Suprapubic skin (tissue), 4 donors: Measurements from ENCODE around the gene ZNF785. TPM values are rescaled to one million over a fixed set of nuclear protein-coding genes. Genes with fewer than 3 reads are reported as not detected.

ENCODE experiments used
- DNase-seq, 2 donors: peaks; one replicate each; pipeline ENCODE4 v3.0.0-alpha.2; 2019; ENCODE audit warnings: low spot score in 2 of 2
- H3K27ac ChIP-seq: fragments of 200-600 bp; sonication (generic); one replicate; pipeline ENCODE4 v1.5.1; 2019
- H3K27me3 ChIP-seq: fragments of 200-600 bp; sonication (generic); one replicate; pipeline ENCODE4 v1.5.1; 2019
- H3K36me3 ChIP-seq: fragments of 200-600 bp; sonication (generic); one replicate; pipeline ENCODE4 v1.5.1; 2019
- H3K4me1 ChIP-seq: fragments of 200-600 bp; sonication (generic); one replicate; pipeline ENCODE4 v1.5.1; 2019
- H3K4me3 ChIP-seq: fragments of 200-600 bp; sonication (generic); one replicate; pipeline ENCODE4 v1.5.1; 2019; ENCODE audit warnings: mild to moderate bottlenecking
- H3K9me3 ChIP-seq: fragments of 200-600 bp; sonication (generic); one replicate; pipeline ENCODE4 v1.5.1; 2019
- CTCF ChIP-seq, 2 donors: fragments of 200-600 bp in 1 of 2; fragments of 450-650 bp in 1 of 2; sonication (generic) in 1 of 2; IDR thresholded peaks; one replicate each; pipeline ENCODE4 v1.5.1; 2016 to 2019; ENCODE audit warnings: antibody characterized with exemption in 2 of 2, mild to moderate bottlenecking in 1 of 2, moderate library complexity in 1 of 2
- EP300 ChIP-seq: sonication (generic); formaldehyde crosslinking; IDR thresholded peaks from one replicate; pipeline ENCODE4 v1.6.1; 2017; ENCODE audit warnings: antibody characterized with exemption
- POLR2A ChIP-seq, 2 donors: fragments of 450-650 bp; IDR thresholded peaks; one replicate each; pipeline ENCODE4 v1.6.1; 2017; ENCODE audit warnings: antibody characterized with exemption in 2 of 2, mild to moderate bottlenecking in 2 of 2, moderate library complexity in 2 of 2
- POLR2AphosphoS5 ChIP-seq, 3 donors: sonication (generic); formaldehyde crosslinking; IDR thresholded peaks; one replicate each; pipeline ENCODE4 v1.6.1; 2017; ENCODE audit warnings: antibody characterized with exemption in 3 of 3
- WGBS: methylation state at CpG from one replicate; pipeline ENCODE4 v1.1.5; 2018; 5-methylcytosine and 5-hydroxymethylcytosine counted together
- total RNA-seq, 4 donors: library from RNA; depleted of rRNA; stranded (reverse); fragments of >200 nt; gene quantifications; one replicate each; pipeline ENCODE4 v1.1.0, GENCODE V29; 2016

Gene ZNF785
- total RNA-seq, 4 donors from 2014 or later, result 9.8 to 24.5 (median 11.2) TPM

- Histone ChIP-seq H3K4me3 (no peak overlapping the region), H3K27me3 (no peaks in the 10 kb centered on the region), H3K9me3 (no peaks in the 10 kb centered on the region), H3K36me3 (peaks cover 44% of the 10 kb centered on the region), H3K27ac (no peak overlapping the region), H3K4me1 (peaks cover 30% of the 10 kb centered on the region)
- no peak for DNase-seq
- WGBS, result 99% methylated on average over 3 of the region's 3 CpGs
- TF ChIP-seq EP300 (no peak), POLR2AphosphoS5 (IDR thresholded peaks at IDR 0.05) (no peak), POLR2A (IDR thresholded peaks at IDR 0.05) (no peak), CTCF (IDR thresholded peaks at IDR 0.05) (no peak)
Observed at GRCh38 chr16:30606004-30606403, 20.5 kb upstream of the ZNF785 start.

GRCh38 chr16:30605158-30605557 lies 19.7 kb upstream of the ZNF785 start:
- no peak for DNase-seq
- Histone ChIP-seq H3K4me3 (no peak overlapping the region), H3K4me1 (peaks cover 24% of the 10 kb centered on the region), H3K27ac (no peak overlapping the region), H3K9me3 (no peaks in the 10 kb centered on the region), H3K27me3 (no peaks in the 10 kb centered on the region), H3K36me3 (peaks cover 44% of the 10 kb centered on the region)
- 88% methylated on average over 15 of the region's 15 CpGs for WGBS
- TF ChIP-seq EP300, result no peak
- no peak for TF ChIP-seq POLR2A (IDR thresholded peaks at IDR 0.05)
- TF ChIP-seq CTCF (IDR thresholded peaks at IDR 0.05), result no peak
- no peak for TF ChIP-seq POLR2AphosphoS5 (IDR thresholded peaks at IDR 0.05)

- no peak overlapping the region for H3K4me3 ChIP-seq
- H3K36me3 ChIP-seq, result peaks cover 44% of the 10 kb centered on the region
- H3K4me1 ChIP-seq, result peaks cover 21% of the 10 kb centered on the region
- WGBS, result 93% methylated on average over 38 of the region's 49 CpGs
- H3K27me3 ChIP-seq, result no peaks in the 10 kb centered on the region
- H3K27ac ChIP-seq, result no peak overlapping the region
- H3K9me3 ChIP-seq, result no peaks in the 10 kb centered on the region
- no peak for DNase-seq
- TF ChIP-seq POLR2AphosphoS5 (IDR thresholded peaks at IDR 0.05) (no peak), POLR2A (IDR thresholded peaks at IDR 0.05) (no peak), EP300 (no peak), CTCF (IDR thresholded peaks at IDR 0.05) (no peak)
Observed at GRCh38 chr16:30604316-30604947, 18.9 kb upstream of the ZNF785 start.

GRCh38 chr16:30603945-30604315 lies 18.4 kb upstream of the ZNF785 start:
- WGBS, result 85% methylated on average over 7 of the region's 7 CpGs
- Histone ChIP-seq H3K4me3 (no peak overlapping the region), H3K36me3 (peaks cover 44% of the 10 kb centered on the region), H3K9me3 (no peaks in the 10 kb centered on the region), H3K27ac (no peak overlapping the region), H3K4me1 (peaks cover 16% of the 10 kb centered on the region), H3K27me3 (no peaks in the 10 kb centered on the region)
- no peak for DNase-seq
- TF ChIP-seq POLR2A (IDR thresholded peaks at IDR 0.05), result no peak
- TF ChIP-seq EP300, result no peak
- no peak for TF ChIP-seq POLR2AphosphoS5 (IDR thresholded peaks at IDR 0.05)
- TF ChIP-seq CTCF (IDR thresholded peaks at IDR 0.05), result no peak

GRCh38 chr16:30602616-30603277 lies 17.2 kb upstream of the ZNF785 start:
- no peak overlapping the region for H3K27ac ChIP-seq
- no peak for DNase-seq
- H3K4me1 ChIP-seq, result peaks cover 12% of the 10 kb centered on the region
- no peaks in the 10 kb centered on the region for H3K9me3 ChIP-seq
- H3K27me3 ChIP-seq, result no peaks in the 10 kb centered on the region
- 42% methylated on average over 4 of the region's 4 CpGs for WGBS
- TF ChIP-seq CTCF (IDR thresholded peaks at IDR 0.05) (no peak), POLR2AphosphoS5 (IDR thresholded peaks at IDR 0.05) (no peak), POLR2A (IDR thresholded peaks at IDR 0.05) (no peak), EP300 (no peak)
- H3K4me3 ChIP-seq, result no peak overlapping the region
- H3K36me3 ChIP-seq, result peaks cover 41% of the 10 kb centered on the region
